ENCODE measurements around the gene MISP3.

Gene MISP3

GRCh38 chr19:14053032-14053431, 19.6 kb upstream of the MISP3 start:
- no peak for DNase-seq (ENCODE audit: low read depth in 1 of 2, low spot score in 1 of 2)

DNA sequence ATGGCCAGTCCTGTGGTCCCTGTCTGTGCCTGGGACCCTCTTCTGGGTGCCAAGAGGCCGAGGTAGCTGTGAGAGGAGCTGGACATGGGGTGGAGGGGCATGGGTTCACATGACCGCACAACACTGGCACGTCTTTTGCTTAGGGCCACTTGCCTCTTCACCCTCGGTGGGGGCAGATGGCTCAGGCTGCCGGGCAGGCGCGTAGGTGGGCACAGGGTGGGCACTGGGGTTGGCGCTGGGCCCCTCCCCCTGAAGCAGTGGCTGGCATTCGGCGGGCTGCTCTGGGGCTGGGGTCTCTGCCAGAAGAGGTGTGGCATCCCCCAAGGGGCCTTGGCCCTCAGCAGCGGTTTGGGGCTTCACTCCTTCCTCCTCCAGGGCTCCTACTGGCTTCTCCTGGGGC, 19.1 kb upstream of the MISP3 start:
- DNase-seq (ENCODE audit: low read depth in 1 of 2, low spot score in 1 of 2) = no peak

- no peak for DNase-seq (ENCODE audit: low read depth in 1 of 2, low spot score in 1 of 2)
These were observed 18.5 kb upstream of the MISP3 start for GRCh38 chr19:14054099-14054498.

- DNase-seq (ENCODE audit: low read depth in 1 of 2, low spot score in 1 of 2) = no peak
These were observed 17.9 kb upstream of the MISP3 start for GRCh38 chr19:14054721-14055120.

- no peak for DNase-seq (ENCODE audit: low read depth in 1 of 2, low spot score in 1 of 2)
These were observed 17.2 kb upstream of the MISP3 start for GRCh38 chr19:14055396-14055795.

DNA sequence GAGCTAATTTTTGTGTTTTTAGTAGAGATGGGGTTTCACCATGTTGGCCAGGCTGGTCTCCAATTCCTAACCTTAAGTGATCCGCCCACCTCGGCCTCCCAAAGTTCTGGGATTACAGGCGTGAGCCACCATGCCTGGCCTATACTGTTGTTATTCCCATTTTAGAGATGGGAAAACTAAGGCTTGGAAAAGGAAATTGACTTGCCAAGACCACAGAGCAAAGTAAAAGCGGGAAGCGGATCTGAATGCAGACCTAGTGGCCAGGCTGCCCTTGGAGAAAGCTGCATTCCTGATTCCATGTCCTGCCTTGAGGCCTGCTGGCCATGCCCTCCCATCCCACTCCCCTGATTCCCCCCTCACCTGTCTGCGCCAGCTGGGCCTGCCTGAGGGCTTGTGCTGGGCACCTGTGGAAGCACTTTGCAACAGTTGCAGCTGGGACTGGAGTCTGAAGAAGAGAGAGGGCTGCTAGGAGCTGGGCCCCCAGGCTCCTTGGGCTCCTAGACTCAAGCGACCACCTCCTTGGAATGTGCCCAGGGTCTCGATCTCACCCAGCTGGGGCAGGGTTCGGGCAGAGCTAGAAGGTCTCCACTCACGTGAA, 16.4 kb upstream of the MISP3 start:
- DNase-seq (ENCODE audit: low read depth in 1 of 2, low spot score in 1 of 2) = no peak

DNA sequence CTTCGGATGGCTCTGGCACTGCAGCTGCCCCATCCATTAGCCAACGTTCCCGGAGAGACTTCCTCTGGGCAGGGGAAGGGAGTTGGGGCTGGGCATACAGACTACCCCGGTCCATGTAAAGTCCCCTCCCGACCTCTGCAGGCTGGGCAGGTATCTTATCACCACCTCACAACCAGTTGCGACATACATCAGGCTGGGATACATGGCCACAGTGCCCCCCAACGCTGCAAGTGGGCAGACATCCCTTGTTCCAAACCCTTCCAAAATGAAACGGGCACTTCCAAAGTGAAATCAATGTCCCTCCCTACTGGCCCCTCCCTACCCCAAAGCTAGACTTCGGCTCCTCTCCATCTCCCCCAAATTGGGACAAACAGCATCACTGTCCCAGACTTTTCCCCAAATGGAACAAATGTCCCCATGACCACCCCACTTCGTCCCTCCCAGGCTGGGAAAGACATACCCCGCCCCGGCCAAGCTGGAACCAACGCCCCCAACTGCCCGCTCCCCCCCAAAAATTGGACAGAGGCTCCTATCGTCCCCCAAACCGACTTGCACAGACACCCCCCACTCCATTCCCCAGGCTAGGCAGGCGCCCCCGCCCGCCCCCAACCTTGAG, 15.7 kb upstream of the MISP3 start:
- DNase-seq (ENCODE audit: low read depth in 1 of 2, low spot score in 1 of 2) = no peak

- no peak for DNase-seq (ENCODE audit: low read depth in 1 of 2, low spot score in 1 of 2)
These were observed 14.1 kb upstream of the MISP3 start for GRCh38 chr19:14058182-14059092.

GRCh38 chr19:14059093-14059480, 13.5 kb upstream of the MISP3 start:
- DNase-seq (ENCODE audit: low read depth in 1 of 2, low spot score in 1 of 2) = peak in 1 of 2 donors; percentile 21

- no peak for DNase-seq (ENCODE audit: low read depth in 1 of 2, low spot score in 1 of 2)
These were observed 12.9 kb upstream of the MISP3 start for GRCh38 chr19:14059652-14060155.

DNA sequence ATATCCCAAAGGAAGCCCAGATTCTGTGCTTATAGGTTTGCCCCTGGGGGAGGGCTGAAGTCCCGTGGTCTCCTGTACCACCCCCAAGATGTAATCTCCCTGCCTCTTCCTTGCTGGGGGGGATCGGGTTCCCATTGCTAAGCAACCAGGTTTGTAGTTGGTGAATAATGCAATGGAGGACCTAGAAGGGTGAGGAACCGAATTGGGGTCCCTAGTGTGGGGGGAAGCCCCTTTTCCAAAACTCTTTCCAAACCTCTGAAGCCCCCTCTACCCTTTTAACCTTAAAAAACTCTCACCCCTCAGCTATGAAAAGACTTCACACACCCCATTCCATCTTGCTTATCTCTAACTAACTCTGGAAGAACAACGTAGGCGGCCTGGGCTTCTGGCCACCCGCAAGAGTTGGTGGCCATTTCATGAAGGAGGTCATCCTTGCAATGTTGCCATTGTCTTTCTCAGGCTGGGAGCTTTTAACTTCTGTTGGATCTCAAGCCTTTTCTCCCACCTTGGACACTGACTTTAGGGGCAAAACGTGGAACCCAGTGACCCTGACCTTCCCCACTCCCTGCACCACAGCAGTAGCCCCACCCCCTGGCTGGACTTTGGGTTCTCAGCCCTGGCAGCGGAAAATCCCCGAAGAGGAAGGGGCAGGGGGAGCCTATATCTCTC, 11.4 kb upstream of the MISP3 start:
- no peak for DNase-seq (ENCODE audit: low read depth in 1 of 2, low spot score in 1 of 2)

DNA sequence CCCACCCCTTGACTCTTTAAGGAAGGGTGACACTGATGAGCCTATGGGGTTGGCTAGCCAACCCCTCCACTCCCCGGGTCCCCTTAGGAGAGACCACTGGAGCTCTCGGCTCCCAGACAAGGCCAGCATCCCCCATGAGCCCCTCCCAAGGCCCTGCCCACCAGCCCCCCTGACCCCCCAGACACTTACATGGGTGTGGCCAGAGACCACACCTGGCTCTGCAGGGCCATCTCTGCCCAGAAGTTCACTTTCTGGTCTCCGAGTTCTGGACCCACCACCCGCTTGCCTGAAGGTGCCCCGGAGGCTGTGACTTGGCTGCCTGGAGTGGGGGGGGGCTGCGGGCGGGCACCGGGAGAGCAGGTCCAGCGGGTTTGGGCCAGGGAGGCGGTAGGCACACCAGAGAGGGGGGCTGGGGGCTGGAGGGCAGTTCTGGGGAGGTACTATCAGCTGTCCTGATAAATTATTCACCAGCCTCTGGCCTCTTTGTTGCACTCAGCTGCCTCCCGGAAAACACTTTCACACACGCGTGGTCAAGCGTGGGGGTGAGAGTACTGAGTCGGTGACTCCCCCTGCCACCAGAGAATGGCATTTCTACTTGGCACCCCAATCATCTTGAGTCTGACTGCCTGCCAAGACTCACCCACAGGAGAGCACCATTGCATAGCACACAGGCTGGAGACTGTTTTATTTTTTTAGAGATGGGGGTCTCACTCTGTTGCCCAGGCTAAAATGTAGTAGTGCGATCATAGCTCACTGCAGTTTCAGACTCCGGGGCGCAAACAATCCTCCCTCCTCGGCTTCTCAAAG, 10.6 kb upstream of the MISP3 start, which contains the start of gene PALM3:
Gene PALM3, minus strand, starts transcription at position 326 of the 807 bp plus-strand sequence. Its CDS starts 96 bp downstream, at position 230.
- DNase-seq (ENCODE audit: low read depth in 1 of 2, low spot score in 1 of 2) = no peak

GRCh38 chr19:14062558-14062855, 10.1 kb upstream of the MISP3 start:
- DNase-seq (ENCODE audit: low read depth in 1 of 2, low spot score in 1 of 2) = no peak

- DNase-seq (ENCODE audit: low read depth in 1 of 2, low spot score in 1 of 2) = no peak
These were observed 9.5 kb upstream of the MISP3 start for GRCh38 chr19:14063105-14063504.

DNA sequence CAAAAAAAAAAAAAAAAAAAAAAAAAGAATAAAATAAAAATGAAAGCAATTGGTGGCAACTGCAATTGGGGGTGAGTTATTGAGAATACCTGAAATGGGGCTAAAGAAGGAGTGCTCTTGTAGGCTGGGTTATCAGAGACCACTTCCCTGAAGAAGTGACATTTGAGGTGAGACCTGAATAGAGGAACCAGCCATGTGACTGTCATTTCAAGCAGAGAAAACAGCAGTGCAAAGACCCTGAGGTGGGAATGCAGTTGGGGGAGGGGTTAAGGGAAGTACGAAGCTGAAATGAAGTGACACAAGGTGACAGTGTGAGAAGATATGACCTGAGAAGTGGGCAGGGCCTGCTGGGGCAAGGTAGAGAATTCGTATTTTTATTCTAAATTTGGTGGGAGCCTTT, 6.5 kb upstream of the MISP3 start:
- no peak for DNase-seq (ENCODE audit: low read depth in 1 of 2, low spot score in 1 of 2)

GRCh38 chr19:14070268-14071050, 2.1 kb upstream of the MISP3 start:
- no peak for DNase-seq (ENCODE audit: low read depth in 1 of 2, low spot score in 1 of 2)

DNA sequence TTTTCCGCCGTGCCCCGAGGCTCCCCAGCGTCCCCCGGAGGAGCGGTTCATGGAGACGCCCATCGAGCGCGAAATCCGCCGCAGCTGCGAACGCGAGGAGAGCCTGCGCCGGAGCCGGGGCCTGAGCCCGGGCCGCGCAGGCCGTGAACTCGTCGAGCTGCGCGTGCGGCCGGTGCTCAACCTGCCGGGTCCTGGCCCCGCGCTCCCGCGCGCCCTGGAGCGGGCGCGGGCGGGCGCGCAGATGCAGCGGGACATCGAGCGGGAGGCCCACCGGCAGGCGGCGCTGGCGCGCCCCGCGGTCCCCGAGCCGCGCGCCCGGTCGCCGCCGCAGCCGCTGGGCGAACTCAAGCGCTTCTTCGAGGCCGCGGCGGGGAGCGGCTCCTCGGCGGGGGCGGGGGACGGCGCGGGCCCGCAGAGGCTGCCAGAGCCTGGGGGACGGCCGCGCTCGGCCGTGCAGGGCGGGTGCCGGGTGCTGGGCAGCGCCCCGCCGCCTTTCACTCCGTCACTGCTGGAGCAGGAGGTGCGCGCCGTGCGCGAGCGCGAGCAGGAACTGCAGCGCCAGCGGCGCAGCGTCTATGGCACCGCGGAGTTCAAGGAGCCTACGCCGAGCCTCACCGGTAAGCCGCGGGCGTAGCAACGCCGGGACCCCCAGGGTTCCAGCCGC, 807 bp downstream of the MISP3 start:
- DNase-seq (ENCODE audit: low read depth in 1 of 2, low spot score in 1 of 2) = peak; percentile 41 to 64

DNA sequence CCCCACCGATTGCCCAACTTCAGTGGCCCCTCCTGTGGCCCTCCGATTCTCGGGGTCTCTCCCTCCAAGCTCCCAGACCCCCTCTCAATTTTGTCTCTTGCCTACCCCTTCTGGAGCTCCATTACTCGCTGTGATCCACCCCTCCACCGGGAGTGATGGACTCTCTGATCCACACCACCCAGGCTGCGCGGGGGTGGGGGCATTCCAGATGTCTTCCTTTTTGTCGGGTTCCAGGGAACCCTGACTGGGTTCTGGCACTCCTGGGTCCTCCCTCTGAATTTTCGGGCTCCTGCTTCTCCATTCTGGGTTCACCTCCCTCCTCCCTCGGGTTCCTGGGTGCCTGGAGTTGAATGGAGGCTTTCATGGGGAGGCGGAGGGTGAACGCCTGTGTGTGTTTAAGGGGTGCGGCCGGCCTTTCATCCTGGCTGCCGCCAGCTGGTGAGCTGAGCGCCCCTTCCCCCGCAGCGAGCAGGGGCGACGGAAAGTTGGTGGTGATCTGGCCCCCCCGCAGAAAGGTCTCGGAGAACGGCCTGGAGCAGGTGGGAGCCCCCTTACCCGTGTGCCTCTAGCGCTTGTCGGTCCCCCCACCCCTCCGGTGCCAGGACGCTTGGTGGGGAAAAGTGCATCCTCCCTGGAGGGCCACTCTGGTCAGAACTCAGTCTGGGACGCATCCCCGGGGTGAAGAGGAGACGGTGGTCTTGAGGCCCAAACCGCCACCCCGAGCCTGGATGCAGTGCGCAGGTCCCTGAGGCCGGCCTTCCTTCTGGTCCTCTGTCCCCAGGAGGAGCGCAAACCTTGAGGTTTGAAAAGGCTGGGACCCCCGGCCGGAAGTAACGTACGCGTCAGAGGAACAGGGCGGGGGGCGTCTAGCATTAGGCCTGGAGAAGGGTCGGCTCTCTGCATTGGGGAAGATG, 1.6 kb downstream of the MISP3 start:
- DNase-seq (ENCODE audit: low read depth in 1 of 2, low spot score in 1 of 2) = no peak

All from activated CD4-positive, alpha-beta T cell treated with anti-CD3 and anti-CD28 coated beads, Interleukin-2, amount 50 U/mL, for 24 hours (primary cell).